Neutrophil (primary cell): ENCODE data around the gene DTX1.

Experiments
- H3K27ac ChIP-seq: fragments of 200-600 bp; sonication (generic); 2 replicates; pipeline ENCODE4 v1.5.1; 2016; ENCODE audit warnings: mild to moderate bottlenecking, moderate library complexity
- H3K27me3 ChIP-seq: fragments of 200-600 bp; sonication (generic); 2 replicates; pipeline ENCODE4 v1.6.0; 2016; ENCODE audit warnings: mild to moderate bottlenecking
- H3K36me3 ChIP-seq: fragments of 200-600 bp; sonication (generic); 2 replicates; pipeline ENCODE4 v1.5.1; 2017
- H3K4me1 ChIP-seq, 2 experiments: fragments of 200-600 bp in 1 of 2; sonication (generic) in 1 of 2; 1 replicate in 1 of 2; 2 replicates in 1 of 2; pipeline versions ENCODE4 v1.5.1 to v1.6.1; 2013 to 2016; ENCODE audit warnings: low read depth in 1 of 2, low read length in 1 of 2, mild to moderate bottlenecking in 1 of 2, moderate library complexity in 1 of 2; ENCODE audit not compliant: control insufficient read depth in 1 of 2, insufficient read depth in 1 of 2
- H3K4me3 ChIP-seq, 2 experiments: fragments of 200-600 bp in 1 of 2; sonication (generic) in 1 of 2; 1 replicate in 1 of 2; 2 replicates in 1 of 2; pipeline ENCODE4 v1.5.1; 2013 to 2016; ENCODE audit warnings: low read depth in 1 of 2, low read length in 1 of 2, mild to moderate bottlenecking in 1 of 2, moderate library complexity in 1 of 2
- H3K9me3 ChIP-seq: fragments of 200-600 bp; sonication (generic); 2 replicates; pipeline ENCODE4 v1.5.1; 2016
- TF ChIP-seq, protein P1 (sequence below): fragments of 200-600 bp; sonication (generic); IDR thresholded peaks from 2 replicates; pipeline ENCODE4 v1.5.1; 2016; ENCODE audit warnings: antibody characterized with exemption

The DTX1 gene

DNA sequence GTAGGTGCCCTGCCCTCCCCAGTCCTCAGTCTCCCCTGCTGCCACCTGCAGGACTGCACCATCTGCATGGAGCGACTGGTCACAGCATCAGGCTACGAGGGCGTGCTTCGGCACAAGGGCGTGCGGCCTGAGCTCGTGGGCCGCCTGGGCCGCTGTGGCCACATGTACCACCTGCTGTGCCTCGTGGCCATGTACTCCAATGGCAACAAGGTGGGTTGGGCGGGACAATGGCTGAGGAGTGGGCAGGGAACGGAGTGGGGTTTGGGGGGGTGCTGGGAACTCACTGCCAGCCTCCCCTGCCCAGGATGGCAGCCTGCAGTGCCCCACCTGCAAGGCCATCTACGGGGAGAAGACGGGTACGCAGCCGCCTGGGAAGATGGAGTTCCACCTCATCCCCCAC lies 38.2 kb downstream of the DTX1 start:
- Histone ChIP-seq H3K9me3 (no peaks in the 10 kb centered on the region), H3K27ac (no peak overlapping the region), H3K4me3 (no peak overlapping the region), H3K27me3 (peaks cover 53% of the 10 kb centered on the region), H3K36me3 (no peaks in the 10 kb centered on the region), H3K4me1 (no peaks in the 10 kb centered on the region)
- TF ChIP-seq, protein P1, sequence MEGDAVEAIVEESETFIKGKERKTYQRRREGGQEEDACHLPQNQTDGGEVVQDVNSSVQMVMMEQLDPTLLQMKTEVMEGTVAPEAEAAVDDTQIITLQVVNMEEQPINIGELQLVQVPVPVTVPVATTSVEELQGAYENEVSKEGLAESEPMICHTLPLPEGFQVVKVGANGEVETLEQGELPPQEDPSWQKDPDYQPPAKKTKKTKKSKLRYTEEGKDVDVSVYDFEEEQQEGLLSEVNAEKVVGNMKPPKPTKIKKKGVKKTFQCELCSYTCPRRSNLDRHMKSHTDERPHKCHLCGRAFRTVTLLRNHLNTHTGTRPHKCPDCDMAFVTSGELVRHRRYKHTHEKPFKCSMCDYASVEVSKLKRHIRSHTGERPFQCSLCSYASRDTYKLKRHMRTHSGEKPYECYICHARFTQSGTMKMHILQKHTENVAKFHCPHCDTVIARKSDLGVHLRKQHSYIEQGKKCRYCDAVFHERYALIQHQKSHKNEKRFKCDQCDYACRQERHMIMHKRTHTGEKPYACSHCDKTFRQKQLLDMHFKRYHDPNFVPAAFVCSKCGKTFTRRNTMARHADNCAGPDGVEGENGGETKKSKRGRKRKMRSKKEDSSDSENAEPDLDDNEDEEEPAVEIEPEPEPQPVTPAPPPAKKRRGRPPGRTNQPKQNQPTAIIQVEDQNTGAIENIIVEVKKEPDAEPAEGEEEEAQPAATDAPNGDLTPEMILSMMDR = no peak

DNA sequence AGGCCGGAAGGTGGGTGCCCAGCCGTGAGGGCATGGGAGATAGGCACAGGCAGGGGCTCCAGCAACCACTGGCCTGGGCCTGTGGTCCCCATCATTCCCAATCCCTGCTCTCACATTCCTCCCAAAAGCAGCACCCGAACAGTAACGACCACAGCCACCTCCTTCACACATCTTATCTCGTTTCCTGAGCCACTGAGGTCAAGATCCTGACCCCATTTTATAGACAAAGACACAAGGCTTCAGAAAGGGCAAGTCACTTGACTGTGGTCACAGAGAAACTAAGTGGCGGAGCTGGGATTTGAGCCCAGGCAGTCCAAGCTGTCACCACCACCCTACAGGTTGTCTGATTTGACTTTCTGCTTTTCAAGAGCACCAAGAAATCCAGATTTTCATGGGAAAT lies 38.9 kb downstream of the DTX1 start:
- Histone ChIP-seq H3K27me3 (peaks cover 53% of the 10 kb centered on the region), H3K27ac (no peak overlapping the region), H3K9me3 (no peaks in the 10 kb centered on the region), H3K4me3 (no peak overlapping the region), H3K4me1 (no peaks in the 10 kb centered on the region), H3K36me3 (no peaks in the 10 kb centered on the region)
- TF ChIP-seq, protein P1 = no peak

DNA sequence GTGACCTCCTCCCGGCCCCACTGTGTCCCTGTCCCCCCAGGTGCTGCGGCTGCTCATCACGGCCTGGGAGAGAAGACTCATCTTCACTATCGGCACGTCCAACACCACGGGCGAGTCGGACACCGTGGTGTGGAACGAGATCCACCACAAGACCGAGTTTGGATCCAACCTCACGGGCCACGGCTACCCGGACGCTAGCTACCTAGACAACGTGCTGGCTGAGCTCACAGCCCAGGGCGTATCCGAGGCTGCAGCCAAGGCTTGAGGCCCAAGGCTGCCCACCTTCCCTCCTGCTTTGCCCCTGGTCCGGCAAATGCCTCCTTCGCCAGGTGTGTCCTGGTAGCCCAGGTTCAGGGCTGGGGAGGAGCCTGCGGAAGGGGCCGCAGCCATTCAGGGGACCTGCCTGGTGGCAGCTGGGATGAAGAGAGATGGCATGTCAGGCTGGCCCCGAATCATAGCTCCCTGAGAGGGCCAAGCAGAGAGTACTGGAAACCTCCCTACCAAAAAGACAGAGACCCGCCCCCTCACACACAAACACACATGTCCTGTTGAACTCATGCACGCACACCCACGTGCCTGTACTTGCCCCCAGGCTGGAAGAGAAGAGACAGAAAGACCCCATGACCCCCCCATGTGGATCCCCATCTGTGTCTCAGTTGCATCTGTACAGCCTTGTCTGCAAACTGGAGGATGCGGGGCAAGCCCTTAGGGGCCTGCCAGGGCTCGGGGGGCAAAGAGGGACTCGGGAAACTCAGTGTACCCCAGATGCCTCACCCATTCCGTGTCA lies 40.3 kb downstream of the DTX1 start:
- TF ChIP-seq, protein P1 = no peak
- no peak overlapping the region for H3K27ac ChIP-seq
- no peak overlapping the region for H3K4me3 ChIP-seq
- H3K9me3 ChIP-seq = no peaks in the 10 kb centered on the region
- peaks cover 39% of the 10 kb centered on the region for H3K27me3 ChIP-seq
- H3K4me1 ChIP-seq = no peaks in the 10 kb centered on the region
- H3K36me3 ChIP-seq = no peaks in the 10 kb centered on the region

DNA sequence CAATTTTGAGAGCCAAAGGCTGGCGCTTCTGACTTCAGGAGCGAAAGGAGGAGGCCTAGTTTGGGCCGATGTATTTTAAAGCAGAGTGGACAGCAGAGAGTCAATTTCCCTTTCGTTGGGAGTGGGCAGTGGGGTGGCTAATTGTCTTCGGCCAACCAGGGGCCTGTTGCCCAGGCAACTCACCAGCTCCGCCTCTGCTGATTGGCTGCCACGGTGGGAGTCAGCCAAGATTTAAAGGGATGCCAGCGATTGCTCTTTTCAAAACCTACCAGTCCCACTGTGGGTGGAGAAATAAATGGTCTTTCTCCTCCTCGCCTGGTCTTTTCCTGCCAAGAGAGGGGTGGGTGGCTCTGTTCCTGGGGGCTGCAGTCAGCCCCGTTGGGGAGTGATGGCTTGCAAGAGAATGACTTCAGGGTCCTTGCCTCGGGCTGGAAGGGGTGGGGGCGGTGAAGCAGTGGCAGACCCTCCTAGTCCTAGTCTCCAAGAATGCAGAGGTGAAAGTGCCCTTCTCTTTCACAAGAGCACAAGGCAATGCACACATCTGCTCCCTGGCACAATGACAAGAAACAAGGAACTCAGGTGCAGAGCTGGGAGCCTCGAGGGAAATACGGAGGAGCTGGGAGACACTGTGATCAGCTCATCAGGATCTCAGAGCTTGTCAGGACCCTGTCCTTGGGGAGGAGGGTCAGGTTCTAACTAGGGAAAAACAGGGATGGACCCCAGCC lies 41.3 kb downstream of the DTX1 start:
- Histone ChIP-seq H3K27ac (no peak overlapping the region), H3K4me1 (no peaks in the 10 kb centered on the region), H3K4me3 (no peak overlapping the region), H3K27me3 (peaks cover 29% of the 10 kb centered on the region), H3K9me3 (no peaks in the 10 kb centered on the region), H3K36me3 (no peaks in the 10 kb centered on the region)
- TF ChIP-seq, protein P1 = no peak

DNA sequence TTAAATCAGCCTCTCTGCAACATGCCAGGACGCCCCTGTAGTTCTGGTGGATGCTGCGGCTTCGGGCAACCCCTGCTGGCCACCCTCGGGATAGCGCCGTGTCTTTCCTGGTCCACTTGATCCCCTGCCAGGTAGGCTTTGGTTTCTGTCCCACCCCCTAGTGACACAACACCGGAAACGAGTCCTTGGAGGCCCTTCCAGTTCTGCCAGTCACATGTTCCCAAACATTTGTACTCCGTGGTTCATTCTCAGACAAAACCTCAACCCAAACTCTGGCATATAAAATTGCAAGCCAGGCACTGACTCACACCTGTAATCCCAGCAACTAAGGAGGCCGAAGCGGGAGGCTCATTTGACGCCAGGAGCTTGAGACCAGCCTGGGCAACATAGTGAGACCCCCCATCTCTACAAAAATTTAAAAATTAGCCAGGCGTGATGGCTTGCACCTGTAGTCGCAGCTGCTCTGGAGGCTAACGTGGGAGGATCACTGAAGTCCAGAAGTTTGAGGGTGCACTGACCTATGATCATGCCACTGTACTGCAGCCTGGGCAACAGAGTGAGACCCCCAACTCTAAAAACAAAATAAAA lies 42.0 kb downstream of the DTX1 start:
- TF ChIP-seq, protein P1 = no peak
- H3K27me3 ChIP-seq = peaks cover 26% of the 10 kb centered on the region
- no peak overlapping the region for H3K4me3 ChIP-seq
- no peaks in the 10 kb centered on the region for H3K9me3 ChIP-seq
- H3K4me1 ChIP-seq = no peaks in the 10 kb centered on the region
- H3K27ac ChIP-seq = no peak overlapping the region
- H3K36me3 ChIP-seq = no peaks in the 10 kb centered on the region
